Stimulated activated CD8-positive, alpha-beta memory T cell treated with anti-CD3 and anti-CD28 coated beads, Interleukin-2, amount 100 ng/mL, for 1 hour (primary cell): ENCODE results near the gene CD27.
"Not testable (repeated sequence)": the region's sequence is repeated elsewhere in the genome, so short reads cannot be mapped to it uniquely, and the experiment has no call there.

ENCODE experiments used
- DNase-seq, 2 donors: peaks; one replicate each; pipeline ENCODE4 v3.0.0-alpha.2; 2020; ENCODE audit warnings: low read depth in 2 of 2

Gene CD27

GRCh38 chr12:6461401-6462233 lies 16.9 kb downstream of the CD27 start:
- DNase-seq, result peak; percentile 62

DNA sequence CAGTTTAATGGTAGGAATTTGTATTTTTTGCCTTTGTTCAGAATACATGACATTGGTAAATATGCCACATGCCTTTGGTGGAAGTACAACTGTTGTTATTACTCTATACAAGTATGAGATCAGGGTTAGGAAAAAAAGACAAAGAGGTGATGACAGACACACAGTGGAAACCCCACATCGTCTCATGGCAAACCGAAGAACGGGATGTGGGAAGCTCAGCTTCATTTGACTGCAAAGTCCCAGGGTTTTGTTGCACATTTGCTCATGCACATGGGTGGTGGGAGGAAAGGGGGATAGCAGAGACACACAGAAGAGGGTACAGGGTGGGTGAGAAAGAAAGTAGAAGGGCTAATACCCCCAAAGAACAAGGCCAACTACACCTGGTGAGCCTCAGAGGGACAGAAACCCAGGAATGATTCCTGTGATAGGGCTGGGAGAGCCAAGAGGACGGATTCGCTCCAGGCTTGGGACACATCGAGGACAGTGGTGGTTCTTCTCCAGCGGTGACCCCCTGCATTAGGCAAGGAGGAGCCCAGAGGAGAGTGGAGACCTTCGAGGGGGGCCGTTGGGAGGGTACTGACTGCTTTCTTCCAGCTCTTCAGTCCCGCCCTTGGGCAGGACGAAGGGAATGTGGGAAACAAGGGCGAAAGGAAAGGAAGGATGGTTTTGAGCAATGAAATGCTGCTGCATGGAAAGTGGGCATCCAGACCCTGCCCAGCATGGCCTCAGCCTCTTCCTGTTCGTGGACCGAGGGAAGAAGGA lies 17.7 kb downstream of the CD27 start:
- DNase-seq, result no peak

GRCh38 chr12:6463216-6463615 lies 18.5 kb downstream of the CD27 start:
- no peak for DNase-seq

GRCh38 chr12:6463858-6464257 lies 19.1 kb downstream of the CD27 start:
- DNase-seq, result no peak

- no peak for DNase-seq
Measured at GRCh38 chr12:6464531-6464930, 19.8 kb downstream of the CD27 start.

DNA sequence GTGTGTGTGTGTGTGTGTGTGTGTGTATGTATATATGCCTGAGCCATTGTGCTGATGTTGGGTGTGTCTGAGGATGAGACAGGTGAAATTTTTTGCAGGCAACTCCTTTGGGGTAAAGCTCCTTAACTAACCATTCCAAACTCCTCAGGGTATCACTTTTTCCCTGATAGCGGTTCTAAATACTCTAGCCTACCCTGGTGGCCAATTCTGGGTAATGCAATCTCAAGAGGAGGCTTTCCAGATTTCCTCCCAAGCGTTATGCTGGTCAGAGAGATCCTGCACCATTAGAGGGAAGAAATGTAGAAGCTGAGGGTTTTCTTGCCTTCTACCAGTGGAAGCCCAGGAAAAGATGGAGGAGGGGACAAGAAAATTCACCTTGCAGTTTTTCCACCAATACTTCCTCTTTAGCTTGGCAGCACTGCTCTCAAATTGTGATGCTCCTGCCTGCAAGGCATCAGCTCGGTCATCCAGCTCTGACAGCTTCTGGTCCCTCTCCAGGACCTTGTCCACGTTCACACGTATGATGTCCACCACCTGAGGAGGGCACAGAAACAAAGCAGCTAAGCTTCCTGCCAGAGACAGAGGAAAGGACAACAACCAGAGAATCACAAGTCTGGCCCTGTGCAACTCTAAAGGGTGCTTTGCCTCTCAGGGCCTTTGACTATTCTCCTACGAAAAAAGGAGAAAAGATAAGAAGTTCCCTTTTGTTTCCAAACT lies 20.9 kb downstream of the CD27 start:
- no peak for DNase-seq

- DNase-seq, result no peak
Measured at GRCh38 chr12:6466184-6466573, 21.4 kb downstream of the CD27 start.

DNA sequence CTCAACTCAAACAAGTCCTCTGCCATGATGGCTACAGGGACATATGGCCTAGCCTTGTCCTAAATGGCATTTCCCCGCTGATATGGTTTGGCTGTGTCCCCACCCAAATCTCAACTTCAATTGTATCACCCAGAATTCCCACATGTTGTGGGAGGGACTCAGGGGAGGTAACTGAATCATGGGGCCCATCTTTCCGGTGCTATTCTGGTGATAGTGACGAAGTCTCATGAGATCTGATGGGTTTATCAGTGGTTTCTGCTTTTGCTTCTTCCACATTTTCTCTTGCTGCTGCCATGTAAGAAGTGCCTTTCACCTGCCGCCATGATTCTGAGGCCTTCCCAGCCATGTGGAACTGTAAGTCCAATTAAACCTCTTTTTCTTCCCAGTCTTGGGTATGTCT lies 22.0 kb downstream of the CD27 start:
- DNase-seq, result not testable (repeated sequence)

- not testable (repeated sequence) for DNase-seq
Measured at GRCh38 chr12:6467571-6468282, 23.0 kb downstream of the CD27 start.

DNA sequence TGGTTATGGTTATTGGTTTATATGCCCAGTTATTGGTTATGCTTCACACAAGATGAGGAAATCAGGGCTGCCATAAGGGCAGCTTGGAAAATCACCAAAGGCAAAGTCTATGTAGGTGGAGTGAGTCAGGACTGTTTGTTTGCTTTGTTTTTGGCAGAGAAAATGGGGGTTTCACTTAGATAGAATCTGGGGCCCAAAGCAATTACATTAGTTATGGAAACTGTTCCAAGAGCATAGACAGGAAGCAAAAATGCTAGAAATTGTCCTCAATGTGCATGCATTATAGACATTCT lies 23.5 kb downstream of the CD27 start:
- no peak for DNase-seq

DNA sequence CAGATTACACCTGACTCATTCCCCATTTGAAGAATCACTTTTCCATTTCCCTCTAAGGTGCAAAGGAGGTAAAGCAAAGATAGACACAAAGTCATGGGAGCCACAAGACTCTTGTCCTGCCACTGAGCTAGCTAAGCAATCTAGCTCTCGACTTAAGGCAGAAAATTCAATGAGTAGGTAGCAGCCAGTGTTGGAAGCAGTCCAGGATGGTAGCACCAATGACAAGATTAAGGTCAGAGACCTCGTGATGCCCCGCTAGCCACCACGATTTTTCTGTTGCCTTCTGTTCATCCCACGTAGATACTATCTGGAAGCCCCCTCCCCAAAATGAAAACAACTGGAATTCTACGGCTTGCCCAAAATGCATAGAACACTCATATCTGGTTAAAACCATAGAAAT lies 24.3 kb downstream of the CD27 start:
- DNase-seq, result no peak

GRCh38 chr12:6469609-6470374 lies 25.0 kb downstream of the CD27 start:
- DNase-seq, result no peak

GRCh38 chr12:6470375-6471163 lies 25.8 kb downstream of the CD27 start, which contains the start of gene VAMP1:
TSS of gene VAMP1 (minus strand) at chr12:6470677. CDS start at chr12:6470531, 146 bp downstream.
- DNase-seq, result peak; percentile 92 to 96

GRCh38 chr12:6471989-6472360 lies 27.2 kb downstream of the CD27 start:
- DNase-seq, result no peak

DNA sequence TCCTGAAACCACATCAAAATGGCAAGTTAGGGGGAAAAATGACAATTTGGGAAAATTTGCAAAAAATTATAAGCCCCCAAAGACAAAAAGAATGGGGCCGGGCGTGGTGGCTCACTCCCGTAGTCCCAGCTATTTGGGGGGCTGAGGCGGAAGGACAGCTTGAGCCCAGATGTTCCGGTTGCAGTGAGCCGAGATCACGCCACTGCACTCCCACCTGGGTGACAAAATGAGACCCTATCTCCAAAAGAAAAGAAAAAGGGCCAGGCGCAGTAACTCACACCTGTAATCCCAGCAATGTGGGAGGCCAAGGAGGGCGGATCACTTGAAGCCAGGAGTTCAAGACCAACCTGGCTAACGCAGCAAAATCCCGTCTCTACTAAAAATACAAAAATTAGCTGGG lies 27.7 kb downstream of the CD27 start:
- no peak for DNase-seq

DNA sequence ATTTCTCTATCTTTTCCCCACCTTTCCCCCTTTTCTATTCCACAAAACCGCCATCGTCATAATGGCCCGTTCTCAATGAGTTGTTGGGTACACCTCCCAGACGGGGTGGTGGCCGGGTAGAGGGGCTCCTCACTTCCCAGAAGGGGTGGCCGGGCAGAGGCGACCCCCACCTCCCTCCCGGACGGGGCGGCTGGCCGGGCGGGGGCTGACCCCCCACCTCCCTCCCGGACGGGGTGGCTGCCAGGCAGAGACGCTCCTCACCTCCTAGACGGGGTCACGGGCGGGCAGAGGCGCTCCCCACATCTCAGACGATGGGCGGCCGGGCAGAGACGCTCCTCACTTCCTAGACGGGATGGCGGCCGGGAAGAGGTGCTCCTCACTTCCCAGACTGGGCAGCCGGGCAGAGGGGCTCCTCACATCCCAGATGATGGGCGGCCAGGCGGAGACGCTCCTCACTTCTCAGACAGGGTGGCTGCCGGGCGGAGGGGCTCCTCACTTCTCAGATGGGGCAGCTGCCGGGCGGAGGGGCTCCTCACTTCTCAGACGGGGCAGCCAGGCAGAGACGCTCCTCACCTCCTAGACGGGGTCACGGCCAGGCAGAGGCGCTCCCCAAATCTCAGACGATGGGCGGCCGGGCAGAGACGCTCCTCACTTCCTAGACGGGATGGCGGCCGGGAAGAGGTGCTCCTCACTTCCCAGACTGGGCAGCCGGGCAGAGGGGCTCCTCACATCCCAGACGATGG lies 30.6 kb downstream of the CD27 start:
- DNase-seq, result not testable (repeated sequence)

DNA sequence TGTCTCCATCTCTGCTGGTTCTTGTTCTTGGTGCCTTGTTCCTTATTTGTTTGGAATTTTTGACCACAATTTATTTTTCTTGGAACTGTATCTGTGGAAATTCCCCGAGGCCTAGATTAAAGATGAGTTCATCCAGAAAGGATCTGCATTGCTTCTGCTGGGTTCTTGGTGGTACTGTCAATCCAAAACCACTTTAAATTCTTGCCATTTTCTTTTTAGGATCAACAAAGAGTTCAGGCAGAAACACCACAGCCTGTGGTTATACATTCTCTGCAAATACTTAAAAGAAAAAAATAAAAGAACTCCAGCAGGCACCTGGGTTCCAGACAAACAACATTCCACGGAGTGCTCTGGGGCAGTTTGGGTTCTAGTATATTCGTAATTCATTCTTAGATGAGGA lies 31.7 kb downstream of the CD27 start:
- no peak for DNase-seq

GRCh38 chr12:6477601-6478377 lies 33.0 kb downstream of the CD27 start:
- DNase-seq, result not testable (repeated sequence)

- DNase-seq, result no peak
Measured at GRCh38 chr12:6478416-6478815, 33.7 kb downstream of the CD27 start.
